ENCODE results near the gene PRCD.
"Not testable (repeated sequence)": the region's sequence is repeated elsewhere in the genome, so short reads cannot be mapped to it uniquely, and the experiment has no call there.

The PRCD gene

GRCh38 chr17:76528528-76529223 lies 11.2 kb upstream of the PRCD start:
- DNase-seq = no peak

GRCh38 chr17:76529224-76530094 lies 10.4 kb upstream of the PRCD start:
- DNase-seq = no peak

GRCh38 chr17:76530095-76530723 lies 9.6 kb upstream of the PRCD start:
- DNase-seq = no peak

GRCh38 chr17:76530811-76531485 lies 8.9 kb upstream of the PRCD start:
- DNase-seq = no peak

- DNase-seq = no peak
Measured at GRCh38 chr17:76531486-76532038, 8.3 kb upstream of the PRCD start.

GRCh38 chr17:76532072-76532651 lies 7.7 kb upstream of the PRCD start:
- no peak for DNase-seq

- not testable (repeated sequence) for DNase-seq
Measured at GRCh38 chr17:76533640-76534359, 6.0 kb upstream of the PRCD start.

GRCh38 chr17:76534831-76535732 lies 4.8 kb upstream of the PRCD start:
- no peak for DNase-seq

GRCh38 chr17:76535788-76536510 lies 3.9 kb upstream of the PRCD start:
- DNase-seq = no peak

- no peak for DNase-seq
Measured at GRCh38 chr17:76536511-76537287, 3.1 kb upstream of the PRCD start.

- DNase-seq = no peak
Measured at GRCh38 chr17:76537288-76537577, 2.6 kb upstream of the PRCD start.

- no peak for DNase-seq
Measured at GRCh38 chr17:76537578-76538280, 2.1 kb upstream of the PRCD start, which contains the start of gene CYGB. CYGB (minus strand) TSS chr17:76537709; CDS start chr17:76537542, 167 bp downstream.

GRCh38 chr17:76538281-76538931 lies 1.4 kb upstream of the PRCD start:
- no peak for DNase-seq

- no peak for DNase-seq
Measured at GRCh38 chr17:76538941-76539570, 788 bp upstream of the PRCD start.

GRCh38 chr17:76540381-76541300 lies 797 bp downstream of the PRCD start:
- no peak for DNase-seq

GRCh38 chr17:76541739-76542454 lies 2.1 kb downstream of the PRCD start:
- DNase-seq = no peak

Measured in activated CD8-positive, alpha-beta memory T cell treated with anti-CD3 and anti-CD28 coated beads for 24 hours (primary cell).